C4-2B (cell line): Measurements from ENCODE around the gene RGS18.

Experiments used
- ZFX ChIP-seq: fragments of 450-650 bp; IDR thresholded peaks from 2 replicates; pipeline ENCODE4 v1.6.1; 2017
- TF ChIP-seq, protein P1 (sequence below): fragments of 450-650 bp; conservative IDR thresholded peaks from 2 replicates; pipeline ENCODE4 v1.5.1; 2017; ENCODE audit warnings: mild to moderate bottlenecking

DNA sequence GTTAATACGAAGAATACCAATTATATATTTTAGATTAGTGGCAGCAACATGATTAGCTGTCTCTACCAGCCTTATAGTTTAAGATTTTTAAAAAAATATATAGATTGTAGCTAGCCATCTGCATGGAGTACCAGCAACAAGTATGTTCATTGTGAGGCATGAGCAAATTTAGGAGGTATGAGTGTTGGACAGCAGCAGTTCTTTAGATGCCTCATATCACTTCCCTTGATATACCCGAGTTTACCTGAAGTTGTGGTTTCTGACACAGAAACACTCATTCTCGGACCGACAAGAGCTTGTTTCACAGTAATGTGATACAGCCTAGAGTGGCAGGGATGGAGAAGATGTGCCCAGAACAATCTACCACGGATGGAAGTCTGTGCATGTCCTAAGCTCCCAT, 69.1 kb downstream of the RGS18 start:
- TF ChIP-seq, protein P1, sequence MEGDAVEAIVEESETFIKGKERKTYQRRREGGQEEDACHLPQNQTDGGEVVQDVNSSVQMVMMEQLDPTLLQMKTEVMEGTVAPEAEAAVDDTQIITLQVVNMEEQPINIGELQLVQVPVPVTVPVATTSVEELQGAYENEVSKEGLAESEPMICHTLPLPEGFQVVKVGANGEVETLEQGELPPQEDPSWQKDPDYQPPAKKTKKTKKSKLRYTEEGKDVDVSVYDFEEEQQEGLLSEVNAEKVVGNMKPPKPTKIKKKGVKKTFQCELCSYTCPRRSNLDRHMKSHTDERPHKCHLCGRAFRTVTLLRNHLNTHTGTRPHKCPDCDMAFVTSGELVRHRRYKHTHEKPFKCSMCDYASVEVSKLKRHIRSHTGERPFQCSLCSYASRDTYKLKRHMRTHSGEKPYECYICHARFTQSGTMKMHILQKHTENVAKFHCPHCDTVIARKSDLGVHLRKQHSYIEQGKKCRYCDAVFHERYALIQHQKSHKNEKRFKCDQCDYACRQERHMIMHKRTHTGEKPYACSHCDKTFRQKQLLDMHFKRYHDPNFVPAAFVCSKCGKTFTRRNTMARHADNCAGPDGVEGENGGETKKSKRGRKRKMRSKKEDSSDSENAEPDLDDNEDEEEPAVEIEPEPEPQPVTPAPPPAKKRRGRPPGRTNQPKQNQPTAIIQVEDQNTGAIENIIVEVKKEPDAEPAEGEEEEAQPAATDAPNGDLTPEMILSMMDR = no peak
- TF ChIP-seq ZFX = no peak
